ENCODE measurements around the gene FRAS1. TPM values are rescaled to one million over a fixed set of nuclear protein-coding genes. Genes with fewer than 3 reads are reported as not detected.

The FRAS1 gene
- total RNA-seq, 4 donors from 2014 or later: 3.4 to 11.7 (median 4.2) TPM

DNA sequence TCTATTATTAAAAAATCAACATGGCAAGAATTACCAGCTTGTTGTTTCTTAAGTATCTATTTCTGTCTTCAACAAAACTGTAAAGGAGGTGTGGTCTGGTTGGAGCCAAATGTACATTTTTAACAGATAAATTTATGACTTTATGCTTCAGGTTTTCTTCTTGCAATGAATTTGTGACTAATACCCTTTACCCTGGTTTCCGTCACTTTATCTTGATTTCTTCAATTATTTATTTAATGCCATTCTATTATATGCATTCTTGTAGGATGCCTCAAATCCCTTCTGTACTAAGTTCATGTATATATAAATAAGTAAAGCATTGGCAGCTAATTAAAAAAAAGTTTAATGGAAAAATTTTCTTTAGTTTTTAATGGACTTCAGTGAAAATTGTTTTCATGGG is 453.0 kb downstream of the FRAS1 start:
- WGBS, 2 donors (ENCODE audit: low coverage in 1 of 2): 69% methylated on average over 1 of the region's 1 CpG; no CpG with 5 or more reads in 1 of the 2 donors
- H3K27me3 ChIP-seq: no peaks in the 10 kb centered on the region
- ATAC-seq: no peak
- H3K27ac ChIP-seq: no peak overlapping the region
- H3K4me3 ChIP-seq: no peak overlapping the region
- no peaks in the 10 kb centered on the region for H3K4me1 ChIP-seq
- H3K9me3 ChIP-seq: no peaks in the 10 kb centered on the region
- TF ChIP-seq, protein P1, sequence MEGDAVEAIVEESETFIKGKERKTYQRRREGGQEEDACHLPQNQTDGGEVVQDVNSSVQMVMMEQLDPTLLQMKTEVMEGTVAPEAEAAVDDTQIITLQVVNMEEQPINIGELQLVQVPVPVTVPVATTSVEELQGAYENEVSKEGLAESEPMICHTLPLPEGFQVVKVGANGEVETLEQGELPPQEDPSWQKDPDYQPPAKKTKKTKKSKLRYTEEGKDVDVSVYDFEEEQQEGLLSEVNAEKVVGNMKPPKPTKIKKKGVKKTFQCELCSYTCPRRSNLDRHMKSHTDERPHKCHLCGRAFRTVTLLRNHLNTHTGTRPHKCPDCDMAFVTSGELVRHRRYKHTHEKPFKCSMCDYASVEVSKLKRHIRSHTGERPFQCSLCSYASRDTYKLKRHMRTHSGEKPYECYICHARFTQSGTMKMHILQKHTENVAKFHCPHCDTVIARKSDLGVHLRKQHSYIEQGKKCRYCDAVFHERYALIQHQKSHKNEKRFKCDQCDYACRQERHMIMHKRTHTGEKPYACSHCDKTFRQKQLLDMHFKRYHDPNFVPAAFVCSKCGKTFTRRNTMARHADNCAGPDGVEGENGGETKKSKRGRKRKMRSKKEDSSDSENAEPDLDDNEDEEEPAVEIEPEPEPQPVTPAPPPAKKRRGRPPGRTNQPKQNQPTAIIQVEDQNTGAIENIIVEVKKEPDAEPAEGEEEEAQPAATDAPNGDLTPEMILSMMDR (IDR thresholded peaks at IDR 0.05): no peak
- TF ChIP-seq POLR2A (IDR thresholded peaks at IDR 0.05) (no peak), EP300 (IDR thresholded peaks at IDR 0.05) (no peak), POLR2AphosphoS5 (IDR thresholded peaks at IDR 0.05) (no peak)
- H3K36me3 ChIP-seq: peaks cover 0 to 6% of the 10 kb centered on the region in 2 donors

- Histone ChIP-seq H3K4me1 (no peaks in the 10 kb centered on the region), H3K27me3 (no peaks in the 10 kb centered on the region), H3K9me3 (no peaks in the 10 kb centered on the region), H3K27ac (no peak overlapping the region), H3K36me3 (peaks cover 0 to 6% of the 10 kb centered on the region in 2 donors), H3K4me3 (no peak overlapping the region)
- TF ChIP-seq POLR2AphosphoS5 (IDR thresholded peaks at IDR 0.05): no peak
- ATAC-seq: no peak
- 43% methylated on average over 1 of the region's 1 CpG; no CpG with 5 or more reads in 1 of the 2 donors for WGBS, 2 donors (ENCODE audit: low coverage in 1 of 2)
Measured at GRCh38 chr4:78510681-78511080, 453.6 kb downstream of the FRAS1 start.

DNA sequence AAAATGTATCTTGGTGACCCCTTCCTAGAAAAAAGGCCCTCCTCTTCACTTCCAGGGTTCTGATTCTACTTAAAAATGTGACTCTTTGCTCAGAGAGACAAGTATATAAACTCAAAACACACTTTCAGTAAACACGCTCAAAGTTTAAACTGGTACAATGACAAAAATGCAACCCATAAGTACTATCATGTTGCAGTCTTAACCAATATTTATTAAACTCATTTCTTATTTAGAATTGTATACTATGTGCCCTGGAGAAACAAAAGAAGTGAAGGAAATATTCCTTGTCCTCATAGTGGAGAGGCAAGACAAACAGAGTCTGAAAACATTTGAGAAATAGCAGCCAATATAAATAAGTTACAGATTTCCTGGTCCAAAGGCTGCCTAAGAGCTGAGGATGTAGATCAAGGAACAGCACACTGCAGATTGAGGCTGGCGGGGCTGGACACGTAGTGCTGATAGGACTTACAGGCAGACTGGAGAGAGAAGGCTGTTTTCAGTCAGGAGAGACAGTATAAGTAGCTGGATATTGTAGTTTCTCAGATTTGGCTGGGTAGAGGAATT is 455.3 kb downstream of the FRAS1 start:
- WGBS, 2 donors (ENCODE audit: low coverage in 1 of 2): 52 to 65% methylated on average over 3 of the region's 3 CpGs
- H3K4me3 ChIP-seq: no peak overlapping the region
- no peak for TF ChIP-seq EP300 (IDR thresholded peaks at IDR 0.05)
- no peak for TF ChIP-seq POLR2AphosphoS5 (IDR thresholded peaks at IDR 0.05)
- TF ChIP-seq, protein P1 (IDR thresholded peaks at IDR 0.05): no peak
- TF ChIP-seq POLR2A (IDR thresholded peaks at IDR 0.05): no peak
- no peaks in the 10 kb centered on the region for H3K9me3 ChIP-seq
- peaks cover 0 to 6% of the 10 kb centered on the region in 2 donors for H3K36me3 ChIP-seq
- ATAC-seq: no peak
- no peaks in the 10 kb centered on the region for H3K27me3 ChIP-seq
- no peak overlapping the region for H3K27ac ChIP-seq
- H3K4me1 ChIP-seq: no peaks in the 10 kb centered on the region

DNA sequence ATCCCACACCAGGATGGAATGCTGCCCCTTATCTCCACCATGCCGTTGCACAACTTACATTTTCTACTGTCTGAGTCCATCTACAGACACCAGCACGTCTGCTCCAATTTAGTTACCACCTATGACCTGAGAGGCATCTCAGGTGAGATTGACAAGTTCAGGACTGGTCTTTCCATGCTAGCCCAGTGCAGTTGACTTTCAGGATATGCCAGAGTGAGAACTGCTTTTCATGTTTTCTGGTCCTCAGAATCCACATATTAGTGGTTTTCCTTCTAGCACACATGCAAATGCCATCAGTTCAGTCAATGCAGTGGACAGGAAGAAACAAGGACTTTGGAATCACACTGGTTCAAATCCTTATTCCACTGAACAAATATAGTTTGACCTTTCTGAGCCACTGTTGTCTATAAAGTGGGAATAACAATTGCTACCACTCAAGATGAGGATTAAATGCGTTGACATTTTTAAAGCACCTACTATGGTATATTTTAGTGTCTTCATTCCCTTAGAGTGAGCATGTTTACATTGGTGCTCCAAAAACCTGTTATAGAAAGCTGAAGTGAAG is 456.4 kb downstream of the FRAS1 start:
- Histone ChIP-seq H3K27ac (no peak overlapping the region), H3K36me3 (peaks cover 0 to 6% of the 10 kb centered on the region in 2 donors), H3K9me3 (no peaks in the 10 kb centered on the region), H3K4me1 (no peaks in the 10 kb centered on the region), H3K27me3 (no peaks in the 10 kb centered on the region), H3K4me3 (no peak overlapping the region)
- TF ChIP-seq, protein P1 (IDR thresholded peaks at IDR 0.05): no peak
- TF ChIP-seq EP300 (IDR thresholded peaks at IDR 0.05) (no peak), POLR2AphosphoS5 (IDR thresholded peaks at IDR 0.05) (no peak), POLR2A (IDR thresholded peaks at IDR 0.05) (no peak)
- WGBS, 2 donors (ENCODE audit: low coverage in 1 of 2): 81 to 84% methylated on average over 3 of the region's 3 CpGs
- no peak for ATAC-seq

DNA sequence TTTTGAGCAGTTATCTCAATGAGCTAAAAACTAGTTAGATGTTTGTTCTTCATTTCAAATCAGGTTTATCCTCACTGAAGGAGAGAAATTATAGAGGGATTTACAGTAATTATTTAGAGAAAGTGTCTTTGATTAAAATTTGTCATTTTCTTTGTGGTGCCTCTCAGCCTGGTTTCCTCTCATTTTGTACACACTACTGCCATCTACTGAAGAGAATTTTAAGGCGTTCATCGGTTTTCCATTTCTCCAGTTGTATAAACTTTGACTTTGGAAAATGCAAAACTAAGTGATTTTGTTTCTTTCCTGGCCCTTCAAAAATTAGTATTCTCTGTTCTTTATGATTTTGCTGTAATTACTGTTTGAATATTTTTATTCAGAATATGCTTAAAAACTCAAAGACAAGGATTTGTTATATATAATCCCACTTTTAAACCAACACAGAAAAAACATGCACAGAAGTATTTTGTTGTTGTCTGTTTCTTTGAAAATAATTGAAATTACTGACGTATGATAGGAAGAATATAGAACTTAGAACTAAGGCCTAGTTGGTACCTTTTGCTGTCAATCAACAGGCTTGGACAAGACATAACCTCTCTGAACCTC is 460.0 kb downstream of the FRAS1 start:
- Histone ChIP-seq H3K9me3 (no peaks in the 10 kb centered on the region), H3K4me3 (no peak overlapping the region), H3K4me1 (peaks cover 0 to 7% (median 2%) of the 10 kb centered on the region in 3 donors), H3K36me3 (no peaks in the 10 kb centered on the region), H3K27ac (no peak overlapping the region), H3K27me3 (no peaks in the 10 kb centered on the region)
- 10 to 14% methylated on average over 3 of the region's 3 CpGs for WGBS, 2 donors (ENCODE audit: low coverage in 1 of 2)
- no peak for ATAC-seq
- TF ChIP-seq, protein P1 (IDR thresholded peaks at IDR 0.05): peak; percentile 47 to 61 (median 51)
- TF ChIP-seq EP300 (IDR thresholded peaks at IDR 0.05) (no peak), POLR2AphosphoS5 (IDR thresholded peaks at IDR 0.05) (no peak), POLR2A (IDR thresholded peaks at IDR 0.05) (no peak)
